H1 (cell line): ENCODE results near the gene UBE3C. TPM values are rescaled to one million over a fixed set of nuclear protein-coding genes. Genes with fewer than 3 reads are reported as not detected.

Experiments used
- ASH2L ChIP-seq: fragments of 200-600, 300-600 bp; sonication (generic); IDR thresholded peaks from one replicate; pipeline ENCODE4 v1.7.1; 2017; ENCODE audit warnings: low read length
- BACH1 ChIP-seq: IDR thresholded peaks from 2 replicates; pipeline ENCODE4 v1.6.1; 2012; ENCODE audit warnings: low read length, improper control_type of control experiment
- CHD7 ChIP-seq: fragments of 300-600 bp; sonication (generic); IDR thresholded peaks from 2 replicates; pipeline ENCODE4 v1.7.1; 2012; ENCODE audit warnings: low read length, moderate library complexity, mild to moderate bottlenecking, inconsistent platforms; ENCODE audit not compliant: insufficient replicate concordance
- CREB1 ChIP-seq: IDR thresholded peaks from 2 replicates; pipeline ENCODE4 v1.6.1; 2012; ENCODE audit warnings: inconsistent platforms
- EP300 ChIP-seq, 2 experiments: IDR thresholded peaks; 1 replicate in 1 of 2; 2 replicates in 1 of 2; pipeline ENCODE4 v1.6.1; 2011 to 2012; ENCODE audit warnings: low read depth in 2 of 2, low read length in 2 of 2, mild to moderate bottlenecking in 2 of 2, borderline replicate concordance in 1 of 2, inconsistent platforms in 1 of 2, moderate library complexity in 1 of 2
- FOSL1 ChIP-seq: IDR thresholded peaks from 2 replicates; pipeline ENCODE4 v1.6.1; 2011; ENCODE audit warnings: mild to moderate bottlenecking, low read depth, low read length, moderate library complexity; ENCODE audit not compliant: insufficient read depth
- JUND ChIP-seq: IDR thresholded peaks from 2 replicates; pipeline ENCODE4 v1.6.1; 2011; ENCODE audit warnings: mild to moderate bottlenecking, improper control_type of control experiment, low read length
- KDM5A ChIP-seq: fragments of 200-600 bp; IDR thresholded peaks from 2 replicates; pipeline ENCODE4 v1.7.1; 2012; ENCODE audit warnings: mild to moderate bottlenecking, low read length, inconsistent platforms, mixed read lengths
- NRF1 ChIP-seq: IDR thresholded peaks from 2 replicates; pipeline ENCODE4 v1.6.1; 2011; ENCODE audit warnings: mild to moderate bottlenecking, low read depth, low read length, improper control_type of control experiment
- POLR2AphosphoS5 ChIP-seq: IDR thresholded peaks from 2 replicates; pipeline ENCODE4 v1.6.1; 2011; ENCODE audit warnings: low read depth, low read length
- RXRA ChIP-seq: IDR thresholded peaks from 2 replicates; pipeline ENCODE4 v1.6.1; 2011; ENCODE audit warnings: low read depth, mild to moderate bottlenecking, low read length, moderate library complexity; ENCODE audit not compliant: insufficient read depth
- SIN3A ChIP-seq, 2 experiments: IDR thresholded peaks in 1 of 2; conservative IDR thresholded peaks in 1 of 2; 2 replicates each; pipeline ENCODE4 v1.6.1; 2011 to 2012; ENCODE audit warnings: low read length in 2 of 2, improper control_type of control experiment in 1 of 2, low read depth in 1 of 2, mild to moderate bottlenecking in 1 of 2
- SP1 ChIP-seq: IDR thresholded peaks from 2 replicates; pipeline ENCODE4 v1.6.1; 2011; ENCODE audit warnings: low read depth, low read length
- polyA plus RNA-seq, 7 experiments: library from polyadenylated mRNA; depleted of rRNA in 3 of 7; stranded (reverse) in 5 of 7; unstranded in 2 of 7; fragments of >200 nt in 5 of 7; fragments of 200-250 nt in 2 of 7; gene quantifications; 1 replicate in 5 of 7; 2 replicates in 1 of 7; 4 replicates in 1 of 7; pipeline versions ENCODE4 v1.2.1 to v1.2.3, GENCODE V29; 2011 to 2013; ENCODE audit warnings: missing spikeins in 2 of 7, mixed read lengths in 2 of 7
- total RNA-seq: library from RNA; stranded (reverse); fragmentation: NEBNext Ultra II Directional; extraction: Animal tissue kit (Norgen Biotek cat#: 25700); gene quantifications from 2 replicates; pipeline ENCODE4 v1.2.1, GENCODE V29; 2021

UBE3C gene
- total and polyA plus RNA-seq, 2 of the 8 experiments (the other 6 are each of a cell fraction or from before 2014, with no cell fraction given): 32.0 to 54.1 TPM

GRCh38 chr7:157255201-157255606, 116.5 kb downstream of the UBE3C start (continued):
- no peak for TF ChIP-seq CHD7
- no peak for TF ChIP-seq CREB1
- no peak for TF ChIP-seq ASH2L
- no peak for TF ChIP-seq FOSL1
- TF ChIP-seq NRF1: no peak
- TF ChIP-seq BACH1: no peak
- no peak for TF ChIP-seq KDM5A
- no peak for TF ChIP-seq POLR2AphosphoS5
- no peak for TF ChIP-seq JUND
- TF ChIP-seq SP1: no peak
- TF ChIP-seq EP300 (IDR thresholded peaks at IDR 0.05; ENCODE audit: borderline replicate concordance in 1 of 2, low read depth in 2 of 2, low read length in 2 of 2): no peak
- no peak for TF ChIP-seq RXRA
- no peak for TF ChIP-seq SIN3A (conservative IDR thresholded peaks at IDR 0.05 in 1 of 2, IDR thresholded peaks at IDR 0.05 in 1 of 2; ENCODE audit: low read depth in 1 of 2, low read length in 2 of 2)
